Heart right ventricle (tissue), 16 donors: ENCODE data around the gene MXI1. TPM values are rescaled to one million over a fixed set of nuclear protein-coding genes. Genes with fewer than 3 reads are reported as not detected.
"Not testable (repeated sequence)": the region's sequence is repeated elsewhere in the genome, so short reads cannot be mapped to it uniquely, and the experiment has no call there.

Experiments used
- ATAC-seq, 8 donors: fragments of 200-7000 bp; cut with Tn5 transposase; one replicate each; pipeline ENCODE4 v1.9.1; 2020; ENCODE audit warnings: mild to moderate bottlenecking in 8 of 8, moderate library complexity in 8 of 8, moderate number of reproducible peaks in 1 of 8
- DNase-seq, 2 donors: peaks; one replicate each; pipeline ENCODE4 v3.0.0-alpha.2; 2020
- H3K27ac ChIP-seq, 10 donors: fragments of 200-600 bp; sonication (generic) in 2 of 10; one replicate each; pipeline versions ENCODE4 v1.5.0 to v1.8.0; 2020 to 2022; ENCODE audit warnings: mild to moderate bottlenecking in 3 of 10
- H3K27me3 ChIP-seq, 7 donors: fragments of 200-600 bp; one replicate each; pipeline ENCODE4 v1.8.0; 2021 to 2022; ENCODE audit warnings: mild to moderate bottlenecking in 2 of 7
- H3K36me3 ChIP-seq, 9 donors: fragments of 200-600 bp; sonication (generic) in 1 of 9; one replicate each; pipeline versions ENCODE4 v1.5.0 to v1.8.0; 2020 to 2022; ENCODE audit warnings: mild to moderate bottlenecking in 2 of 9
- H3K4me1 ChIP-seq, 9 donors: fragments of 200-600 bp; sonication (generic) in 1 of 9; one replicate each; pipeline versions ENCODE4 v1.5.0 to v1.8.0; 2020 to 2022; ENCODE audit warnings: mild to moderate bottlenecking in 4 of 9
- H3K4me3 ChIP-seq, 10 donors: fragments of 200-600 bp; sonication (generic) in 2 of 10; one replicate each; pipeline versions ENCODE4 v1.5.0 to v1.8.0; 2020 to 2022; ENCODE audit warnings: mild to moderate bottlenecking in 7 of 10, moderate library complexity in 2 of 10
- H3K9me3 ChIP-seq, 11 donors: fragments of 200-600 bp in 10 of 11; sonication (generic) in 2 of 11; one replicate each; pipeline versions ENCODE4 v1.5.0 to v1.8.0; 2013 to 2022; ENCODE audit warnings: mild to moderate bottlenecking in 2 of 11, control low read depth in 1 of 11, moderate library complexity in 1 of 11
- CTCF ChIP-seq, 9 donors: fragments of 200-600 bp; sonication (generic) in 2 of 9; IDR thresholded peaks; one replicate each; pipeline versions ENCODE4 v1.5.0 to v1.8.0; 2021 to 2022; ENCODE audit warnings: antibody characterized with exemption in 9 of 9, mild to moderate bottlenecking in 5 of 9, moderate library complexity in 1 of 9
- WGBS, 2 donors: extraction: QIAGEN DNeasy Blood & Tissue Kit; methylation state at CpG; one replicate each; pipeline ENCODE4 v1.1.7; 2013; ENCODE audit warnings: inconsistent platforms in 1 of 2; 5-methylcytosine and 5-hydroxymethylcytosine counted together
- intact Hi-C, 10 donors: fragments of 100-400 bp; cut with DNase I; formaldehyde crosslinking; loops; one replicate each; pipeline versions ENCODE4 v1.11.1 to v1.14.2; 2022
- polyA plus RNA-seq, 2 donors: library from polyadenylated mRNA; stranded (reverse); fragments of 200-250 nt; gene quantifications; one replicate each; pipeline ENCODE4 v1.2.3, GENCODE V29; 2013
- total RNA-seq, 10 donors: library from RNA; stranded (reverse); fragmentation: NEBNext Ultra II Directional in 3 of 10; extraction: Animal tissue kit (Norgen Biotek cat#: 25700) in 3 of 10; gene quantifications; one replicate each; pipeline versions ENCODE4 v1.2.1 to v1.2.4, GENCODE V29; 2021 to 2023
- donor health status: Arrhythmogenic right ventricular cardiomyopathy.
- donor health status: ischemic (EF 13 %, LVEDD 7.1; RV severe dilation, severe dysfunction).
- donor health status: healthy with polysubstance abuse.
- donor health status: DM: no; HTN: yes; CAD: no.
- donor health status: DM: no; HTN: no; CAD: no.
- donor health status: ischemic (EF 25% LVEDD 6.9; RV normal size, moderate dysfunction).
- donor health status: ischemic (EF 25% LVEDD 5.7; RV mildly dilated, moderate dysfunction).
- donor health status: healthy.
- donor health status: DM: yes; HTN: yes; CAD: no.
- donor health status: Ischemic cardiomyopathy.
- donor health status: ischemic (EF 35%, LVEDD 5.7; RV mildly dilated, moderate dysfunction).
- donor health status: nonischemic (EF 11% LVEDD 7.7; RV severe dilation, severe dysfunction).
- donor health status: DM: yes; HTN: yes; CAD: no.
- donor health status: PGD.
- donor health status: ischemic (EF 29% LVEDD 5.4; RV normal size, mild dysfunction).
- donor health status: nonischemic (EF 23%, LVEDD 6.1; RV moderate dilation, normal function).

MXI1 gene
- total and polyA plus RNA-seq, 12 donors, result 27.3 to 100 (median 61.3) TPM

DNA sequence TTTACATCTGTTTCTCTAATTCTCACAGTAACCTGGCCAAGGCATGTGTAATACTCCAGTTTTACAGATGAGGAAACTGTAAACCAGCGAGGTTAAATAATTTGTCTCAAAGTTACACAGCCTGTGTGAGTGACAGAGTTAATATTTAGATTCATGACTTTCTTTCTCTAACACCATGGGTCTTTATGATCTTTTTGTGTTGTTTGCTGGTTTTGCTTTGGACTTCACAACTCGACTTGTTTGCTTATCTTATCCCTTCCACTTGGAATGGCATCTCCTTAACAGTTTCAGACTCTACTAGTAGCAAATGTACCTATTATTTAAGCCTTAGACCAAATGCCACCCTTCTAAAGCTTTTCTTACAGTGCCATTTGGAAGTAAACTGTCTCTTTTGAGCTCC lies 34.4 kb downstream of the MXI1 start:
- Histone ChIP-seq H3K27me3 (no peaks in the 10 kb centered on the region), H3K9me3 (peaks cover 0 to 14% (median 0%) of the 10 kb centered on the region in 11 donors), H3K4me1 (peaks cover 0 to 64% (median 26%) of the 10 kb centered on the region in 9 donors), H3K27ac (peak overlapping the region in 3 of 10 donors; percentile 11 to 21 (median 16)), H3K36me3 (peaks cover 0 to 48% (median 12%) of the 10 kb centered on the region in 9 donors), H3K4me3 (no peak overlapping the region)
- WGBS, 2 donors, result 54 to 61% methylated on average over 2 of the region's 2 CpGs
- ATAC-seq (no peak), DNase-seq (no peak)
- intact Hi-C loops, result no loop called here
- TF ChIP-seq CTCF (IDR thresholded peaks at IDR 0.05), result no peak

- H3K4me1 ChIP-seq, result peaks cover 0 to 64% (median 26%) of the 10 kb centered on the region in 9 donors
- no peak overlapping the region for H3K4me3 ChIP-seq
- intact Hi-C loops, result no loop called here
- H3K27me3 ChIP-seq, result no peaks in the 10 kb centered on the region
- H3K36me3 ChIP-seq, result peaks cover 0 to 45% (median 11%) of the 10 kb centered on the region in 9 donors
- no peak for ATAC-seq
- no peak for TF ChIP-seq CTCF (IDR thresholded peaks at IDR 0.05)
- peaks cover 0 to 14% (median 0%) of the 10 kb centered on the region in 11 donors for H3K9me3 ChIP-seq
- WGBS, 2 donors, result 79 to 96% methylated on average over 1 of the region's 1 CpG
- DNase-seq, result no peak
- H3K27ac ChIP-seq, result no peak overlapping the region
Measured at GRCh38 chr10:110242511-110242910, 35.1 kb downstream of the MXI1 start.

GRCh38 chr10:110244550-110244949 lies 37.1 kb downstream of the MXI1 start:
- DNase-seq (no peak), ATAC-seq (no peak)
- TF ChIP-seq CTCF (IDR thresholded peaks at IDR 0.05), result no peak
- H3K27ac ChIP-seq, result no peak overlapping the region
- H3K27me3 ChIP-seq, result no peaks in the 10 kb centered on the region
- no peaks in the 10 kb centered on the region for H3K9me3 ChIP-seq
- WGBS, 2 donors, result 84 to 89% methylated on average over 3 of the region's 3 CpGs
- no peak overlapping the region for H3K4me3 ChIP-seq
- peaks cover 0 to 36% (median 9%) of the 10 kb centered on the region in 9 donors for H3K36me3 ChIP-seq
- peaks cover 0 to 60% (median 26%) of the 10 kb centered on the region in 9 donors for H3K4me1 ChIP-seq
- intact Hi-C loops, result no loop called here

DNA sequence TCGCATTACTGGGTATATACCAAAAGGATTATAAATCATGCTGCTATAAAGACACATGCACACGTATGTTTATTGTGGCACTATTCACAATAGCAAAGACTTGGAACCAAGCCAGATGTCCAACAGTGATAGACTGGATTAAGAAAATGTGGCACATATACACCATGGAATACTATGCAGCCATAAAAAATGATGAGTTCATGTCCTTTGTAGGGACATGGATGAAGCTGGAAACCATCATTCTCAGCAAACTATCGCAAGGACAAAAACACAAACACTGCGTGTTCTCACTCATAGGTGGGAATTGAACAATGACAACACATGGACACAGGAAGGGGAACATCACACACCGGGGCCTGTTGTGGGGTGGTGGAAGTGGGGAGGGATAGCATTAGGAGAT lies 40.4 kb downstream of the MXI1 start:
- H3K4me3 ChIP-seq, H3K27me3 ChIP-seq, DNase-seq, H3K9me3 ChIP-seq, ATAC-seq, intact Hi-C loops, H3K27ac ChIP-seq: not testable (repeated sequence)
- peaks cover 0 to 40% (median 19%) of the 10 kb centered on the region in 9 donors for H3K4me1 ChIP-seq
- 89 to 99% methylated on average over 4 of the region's 5 CpGs for WGBS, 2 donors
- H3K36me3 ChIP-seq, result peaks cover 0 to 36% (median 9%) of the 10 kb centered on the region in 9 donors

DNA sequence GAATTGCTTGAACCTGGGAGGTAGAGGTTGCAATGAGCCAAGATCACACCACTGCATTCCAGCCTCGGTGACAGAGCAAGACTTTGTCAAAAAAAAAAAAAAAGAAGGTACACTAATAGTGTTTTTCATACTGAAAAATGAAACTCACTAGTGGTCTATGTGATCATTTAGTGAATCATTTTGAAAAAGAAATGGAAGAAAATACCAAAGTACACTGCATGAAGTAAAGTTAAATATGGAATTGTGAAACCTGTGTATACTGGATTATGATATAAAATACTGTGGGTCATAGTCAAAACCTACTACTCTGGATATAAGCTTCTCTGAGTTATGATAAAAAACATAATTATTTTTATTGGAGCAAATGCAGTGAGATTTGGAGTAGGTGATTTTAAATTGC lies 42.1 kb downstream of the MXI1 start:
- H3K27me3 ChIP-seq, H3K9me3 ChIP-seq, ATAC-seq, DNase-seq, H3K4me3 ChIP-seq, intact Hi-C loops, H3K27ac ChIP-seq: not testable (repeated sequence)
- H3K36me3 ChIP-seq, result peaks cover 0 to 36% (median 9%) of the 10 kb centered on the region in 9 donors
- peaks cover 0 to 32% (median 13%) of the 10 kb centered on the region in 9 donors for H3K4me1 ChIP-seq
- 78 to 88% methylated on average over 1 of the region's 1 CpG for WGBS, 2 donors

DNA sequence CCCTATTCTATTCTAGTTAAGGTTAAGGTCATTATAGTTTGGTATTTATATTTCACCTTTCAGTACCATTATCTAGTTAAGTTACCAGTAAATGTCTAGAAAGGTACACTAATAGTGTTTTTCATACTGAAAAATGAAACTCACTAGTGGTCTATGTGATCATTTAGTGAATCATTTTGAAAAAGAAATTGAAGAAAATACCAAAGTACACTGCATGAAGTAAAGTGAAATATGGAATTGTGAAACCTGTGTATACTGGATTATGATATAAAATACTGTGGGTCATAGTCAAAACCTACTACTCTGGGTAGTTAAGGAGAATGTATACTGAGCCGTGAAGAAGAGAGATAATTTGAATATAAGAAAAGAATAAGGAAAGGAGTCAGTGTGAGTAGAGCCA lies 44.0 kb downstream of the MXI1 start:
- intact Hi-C loops, result not testable (repeated sequence)

More for the DNA sequence above, 44.0 kb downstream of the MXI1 start:
- peaks cover 0 to 29% (median 11%) of the 10 kb centered on the region in 9 donors for H3K4me1 ChIP-seq
- not testable (repeated sequence) for H3K4me3 ChIP-seq, H3K27ac ChIP-seq, DNase-seq, H3K27me3 ChIP-seq, ATAC-seq
- peaks cover 0 to 33% (median 0%) of the 10 kb centered on the region in 9 donors for H3K36me3 ChIP-seq
- peaks cover 0 to 11% (median 6%) of the 10 kb centered on the region in 11 donors for H3K9me3 ChIP-seq
- WGBS, 2 donors, result 93 to 98% methylated on average over 1 of the region's 1 CpG
